Smooth muscle cell (in vitro differentiated cells): ENCODE data around the gene MGA. TPM values are rescaled to one million over a fixed set of nuclear protein-coding genes. Genes with fewer than 3 reads are reported as not detected.

Experiments used
- DNase-seq: peaks from one replicate; lab custom pipeline; 2025; ENCODE audit not compliant: unreplicated experiment; lab: John Stamatoyannopoulos, UW
- H2AFZ ChIP-seq: fragments of 200-600 bp; sonication (generic); 2 replicates; pipeline ENCODE4 v1.6.0; 2016; ENCODE audit warnings: antibody characterized with exemption, low read depth, mild to moderate bottlenecking
- H3F3A ChIP-seq: fragments of 200-600 bp; sonication (generic); 2 replicates; pipeline ENCODE4 v1.6.0; 2017; ENCODE audit warnings: antibody characterized with exemption, low read depth
- H3K27ac ChIP-seq: fragments of 200-600 bp; sonication (generic); 2 replicates; pipeline ENCODE4 v1.5.1; 2016; ENCODE audit warnings: low read depth, mild to moderate bottlenecking
- H3K27me3 ChIP-seq: fragments of 200-600 bp; sonication (generic); 2 replicates; pipeline ENCODE4 v1.6.1; 2016; ENCODE audit warnings: low read depth, mild to moderate bottlenecking
- H3K36me3 ChIP-seq: fragments of 200-600 bp; sonication (generic); 2 replicates; pipeline ENCODE4 v1.5.1; 2016; ENCODE audit warnings: low read depth
- H3K4me1 ChIP-seq: fragments of 200-600 bp; sonication (generic); 2 replicates; pipeline ENCODE4 v1.5.1; 2016; ENCODE audit warnings: low read depth
- H3K4me2 ChIP-seq: fragments of 200-600 bp; sonication (generic); 2 replicates; pipeline ENCODE4 v1.6.0; 2016; ENCODE audit warnings: mild to moderate bottlenecking
- H3K4me3 ChIP-seq: fragments of 200-600 bp; sonication (generic); 2 replicates; pipeline ENCODE4 v1.5.1; 2016; ENCODE audit warnings: mild to moderate bottlenecking
- H3K79me2 ChIP-seq: fragments of 200-600 bp; sonication (generic); 2 replicates; pipeline ENCODE4 v1.6.0; 2016; ENCODE audit warnings: low read depth, mild to moderate bottlenecking
- H3K9ac ChIP-seq: fragments of 200-600 bp; sonication (generic); 2 replicates; pipeline ENCODE4 v1.6.0; 2016; ENCODE audit warnings: low read depth
- H3K9me3 ChIP-seq: fragments of 200-600 bp; sonication (generic); replicated peaks from 2 replicates; pipeline ENCODE4 v1.5.1; 2016; ENCODE audit warnings: low read depth
- H4K20me1 ChIP-seq: fragments of 200-600 bp; sonication (generic); 2 replicates; pipeline ENCODE4 v1.6.0; 2016; ENCODE audit warnings: low read depth
- CTCF ChIP-seq: fragments of 200-600 bp; sonication (generic); IDR thresholded peaks from 2 replicates; pipeline ENCODE4 v1.5.1; 2017; ENCODE audit warnings: borderline replicate concordance, mild to moderate bottlenecking, antibody characterized with exemption; ENCODE audit not compliant: insufficient read depth, poor library complexity, severe bottlenecking
- WGBS: methylation state at CpG from one replicate; pipeline ENCODE4 v1.1.7; 2016; ENCODE audit warnings: low lambda C conversion rate; 5-methylcytosine and 5-hydroxymethylcytosine counted together
- polyA plus RNA-seq: library from polyadenylated mRNA; unstranded; fragments of >200 nt; fragmentation: Nextera tagmentation; extraction: Ambion mirVana; gene quantifications from 2 replicates; pipeline ENCODE4 v1.2.1, GENCODE V29; 2016
- total RNA-seq: library from RNA; depleted of rRNA; stranded (reverse); fragments of >200 nt; gene quantifications from 2 replicates; pipeline ENCODE4 v1.2.3, GENCODE V29; 2014

Gene MGA
- total and polyA plus RNA-seq, 2 experiments from 2014 or later = 5.5 to 52.9 TPM

- Histone ChIP-seq H3K27me3 (no peaks in the 10 kb centered on the region), H3K4me2 (no peak overlapping the region), H3K9ac (no peak overlapping the region), H3K4me1 (no peaks in the 10 kb centered on the region), H3K9me3 (no peaks in the 10 kb centered on the region), H3K79me2 (peaks cover 6% of the 10 kb centered on the region), H3K27ac (no peak overlapping the region), H2AFZ (no peak overlapping the region), H3F3A (no peaks in the 10 kb centered on the region), H3K36me3 (peaks cover 4% of the 10 kb centered on the region), H3K4me3 (no peak overlapping the region), H4K20me1 (peaks cover 12% of the 10 kb centered on the region)
- WGBS = 98% methylated on average over 8 of the region's 8 CpGs
- TF ChIP-seq CTCF = no peak
- no peak for DNase-seq
These were observed 153.2 kb downstream of the MGA start for GRCh38 chr15:41813426-41813825.

GRCh38 chr15:41814534-41814933 lies 154.3 kb downstream of the MGA start:
- Histone ChIP-seq H3K27ac (no peak overlapping the region), H3K4me2 (no peak overlapping the region), H3F3A (no peaks in the 10 kb centered on the region), H3K27me3 (no peaks in the 10 kb centered on the region), H3K4me1 (no peaks in the 10 kb centered on the region), H2AFZ (no peak overlapping the region), H3K9ac (no peak overlapping the region), H3K36me3 (peaks cover 4% of the 10 kb centered on the region), H3K9me3 (no peaks in the 10 kb centered on the region), H3K79me2 (no peaks in the 10 kb centered on the region), H4K20me1 (peaks cover 12% of the 10 kb centered on the region), H3K4me3 (no peak overlapping the region)
- 95% methylated on average over 5 of the region's 5 CpGs for WGBS
- DNase-seq = no peak
- TF ChIP-seq CTCF = no peak

GRCh38 chr15:41816788-41817187 lies 156.6 kb downstream of the MGA start:
- Histone ChIP-seq H3K36me3 (peaks cover 4% of the 10 kb centered on the region), H3K9me3 (no peaks in the 10 kb centered on the region)

More at GRCh38 chr15:41816788-41817187, 156.6 kb downstream of the MGA start:
- H3K4me1 ChIP-seq = no peaks in the 10 kb centered on the region
- 96% methylated on average over 9 of the region's 9 CpGs for WGBS
- peaks cover 3% of the 10 kb centered on the region for H4K20me1 ChIP-seq
- H3K4me2 ChIP-seq = no peak overlapping the region
- H2AFZ ChIP-seq = no peak overlapping the region
- no peaks in the 10 kb centered on the region for H3K79me2 ChIP-seq
- no peaks in the 10 kb centered on the region for H3K27me3 ChIP-seq
- H3K27ac ChIP-seq = no peak overlapping the region
- H3F3A ChIP-seq = no peaks in the 10 kb centered on the region
- no peak overlapping the region for H3K4me3 ChIP-seq
- TF ChIP-seq CTCF = no peak
- DNase-seq = no peak
- H3K9ac ChIP-seq = no peak overlapping the region
